Spleen (tissue), 7 donors: ENCODE measurements around the gene ZNF10.

Experiments used
- POLR2A ChIP-seq, 3 donors: fragments of 450-650 bp; IDR thresholded peaks; one replicate each; pipeline ENCODE4 v1.5.1; 2017; ENCODE audit warnings: antibody characterized with exemption in 3 of 3, mild to moderate bottlenecking in 1 of 3
- POLR2AphosphoS5 ChIP-seq, 3 donors: sonication (generic); formaldehyde crosslinking; IDR thresholded peaks; one replicate each; pipeline ENCODE4 v1.5.1; 2017; ENCODE audit warnings: antibody characterized with exemption in 3 of 3
- TF ChIP-seq, protein P1 (sequence below), 11 experiments: fragments of 200-600 bp in 7 of 11; fragments of 450-650 bp in 4 of 11; sonication (generic) in 4 of 11; IDR thresholded peaks in 8 of 11; conservative IDR thresholded peaks in 3 of 11; 1 replicate in 7 of 11; 2 replicates in 4 of 11; pipeline versions ENCODE4 v1.4.0 to v1.8.0; 2016 to 2021; ENCODE audit warnings: antibody characterized with exemption in 11 of 11, inconsistent platforms in 4 of 11, mild to moderate bottlenecking in 1 of 11
- donor health status: DM: no; HTN: no; CAD: no; lungs with moderate emphysema.
- donor health status: DM: no; HTN: no; CAD: no.
- donor health status: DM: no; HTN: no; CAD: no.

DNA sequence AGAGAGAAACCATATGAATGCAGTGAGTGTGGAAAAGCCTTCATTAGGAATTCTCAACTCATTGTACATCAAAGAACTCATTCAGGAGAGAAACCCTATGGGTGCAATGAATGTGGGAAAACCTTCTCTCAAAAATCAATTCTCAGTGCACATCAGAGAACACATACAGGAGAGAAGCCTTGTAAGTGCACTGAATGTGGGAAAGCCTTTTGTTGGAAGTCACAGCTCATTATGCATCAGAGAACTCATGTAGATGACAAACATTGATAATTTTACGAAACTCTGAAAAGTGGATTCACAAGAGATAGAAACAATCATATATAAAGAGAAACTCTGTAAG, 73.8 kb downstream of the ZNF10 start:
- TF ChIP-seq, protein P1, sequence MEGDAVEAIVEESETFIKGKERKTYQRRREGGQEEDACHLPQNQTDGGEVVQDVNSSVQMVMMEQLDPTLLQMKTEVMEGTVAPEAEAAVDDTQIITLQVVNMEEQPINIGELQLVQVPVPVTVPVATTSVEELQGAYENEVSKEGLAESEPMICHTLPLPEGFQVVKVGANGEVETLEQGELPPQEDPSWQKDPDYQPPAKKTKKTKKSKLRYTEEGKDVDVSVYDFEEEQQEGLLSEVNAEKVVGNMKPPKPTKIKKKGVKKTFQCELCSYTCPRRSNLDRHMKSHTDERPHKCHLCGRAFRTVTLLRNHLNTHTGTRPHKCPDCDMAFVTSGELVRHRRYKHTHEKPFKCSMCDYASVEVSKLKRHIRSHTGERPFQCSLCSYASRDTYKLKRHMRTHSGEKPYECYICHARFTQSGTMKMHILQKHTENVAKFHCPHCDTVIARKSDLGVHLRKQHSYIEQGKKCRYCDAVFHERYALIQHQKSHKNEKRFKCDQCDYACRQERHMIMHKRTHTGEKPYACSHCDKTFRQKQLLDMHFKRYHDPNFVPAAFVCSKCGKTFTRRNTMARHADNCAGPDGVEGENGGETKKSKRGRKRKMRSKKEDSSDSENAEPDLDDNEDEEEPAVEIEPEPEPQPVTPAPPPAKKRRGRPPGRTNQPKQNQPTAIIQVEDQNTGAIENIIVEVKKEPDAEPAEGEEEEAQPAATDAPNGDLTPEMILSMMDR (IDR thresholded peaks at IDR 0.05 in 8 of 11, conservative IDR thresholded peaks at IDR 0.05 in 3 of 11), result no peak
- TF ChIP-seq POLR2AphosphoS5 (IDR thresholded peaks at IDR 0.05), result no peak
- TF ChIP-seq POLR2A (IDR thresholded peaks at IDR 0.05), result no peak
